Head of caudate nucleus (tissue), 42 donors: ENCODE measurements around the gene SLC6A18.

Experiments used
- DNase-seq, 42 donors: peaks; one replicate each; pipeline versions ENCODE4 v3.0.0 to v3.0.0-alpha.2; 2020 to 2021; ENCODE audit warnings: mixed read lengths in 7 of 42
- intact Hi-C: fragments of 100-400 bp; cut with DNase I; formaldehyde crosslinking; loops from one replicate; pipeline ENCODE4 v1.15.0; 2022

The SLC6A18 gene

DNA sequence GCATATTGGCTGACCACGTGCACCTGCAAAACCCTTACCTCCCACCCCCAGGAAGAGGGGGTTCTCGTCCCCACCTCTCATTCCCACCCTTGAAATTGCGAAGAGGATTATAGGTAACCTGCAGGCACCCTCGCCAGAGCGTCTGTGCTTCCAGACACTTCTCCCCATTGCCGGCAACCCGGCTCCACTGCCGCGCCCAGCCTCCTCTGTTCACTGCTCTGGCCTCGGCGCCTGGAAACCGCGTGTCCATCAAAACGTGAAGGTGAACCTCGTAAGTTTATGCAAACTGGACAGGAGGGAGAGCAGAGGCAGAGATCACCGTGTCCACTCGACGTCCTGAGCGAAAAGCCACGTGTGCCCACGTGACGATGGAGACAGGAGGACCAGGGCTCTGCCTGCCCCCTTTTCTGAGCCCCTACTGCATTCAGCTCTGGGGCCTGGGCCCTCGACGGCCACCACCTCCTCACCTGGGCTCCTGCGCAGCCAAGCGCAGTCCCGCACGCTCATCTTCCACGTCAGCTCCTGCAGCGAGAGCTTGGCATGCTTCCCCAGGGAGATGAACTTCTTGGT lies 67.8 kb downstream of the SLC6A18 start:
- intact Hi-C loops: no loop called here
- DNase-seq: peak in 2 of 42 donors; percentile 0 to 23

DNA sequence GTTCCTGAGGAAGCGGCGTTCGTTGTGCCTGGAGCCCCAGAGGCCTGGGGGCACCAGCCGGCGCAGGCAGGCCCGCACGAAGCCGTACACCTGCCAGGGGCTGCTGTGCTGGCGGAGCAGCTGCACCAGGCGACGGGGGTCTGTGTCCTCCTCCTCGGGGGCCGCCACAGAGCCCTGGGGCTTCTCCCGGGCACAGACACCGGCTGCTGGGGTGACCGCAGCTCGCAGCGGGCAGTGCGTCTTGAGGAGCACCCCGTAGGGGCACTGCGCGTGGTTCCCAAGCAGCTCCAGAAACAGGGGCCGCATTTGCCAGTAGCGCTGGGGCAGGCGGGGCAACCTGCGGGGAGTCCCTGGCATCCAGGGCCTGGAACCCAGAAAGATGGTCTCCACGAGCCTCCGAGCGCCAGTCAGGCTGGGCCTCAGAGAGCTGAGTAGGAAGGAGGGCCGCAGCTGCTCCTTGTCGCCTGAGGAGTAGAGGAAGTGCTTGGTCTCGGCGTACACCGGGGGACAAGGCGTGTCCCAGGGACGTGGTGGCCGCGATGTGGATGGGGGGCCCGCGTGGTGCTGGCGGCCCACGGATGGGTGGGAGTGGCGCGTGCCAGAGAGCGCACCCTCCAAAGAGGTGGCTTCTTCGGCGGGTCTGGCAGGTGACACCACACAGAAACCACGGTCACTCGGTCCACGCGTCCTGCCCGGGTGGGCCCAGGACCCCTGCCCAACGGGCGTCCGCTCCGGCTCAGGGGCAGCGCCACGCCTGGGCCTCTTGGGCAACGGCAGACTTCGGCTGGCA lies 68.4 kb downstream of the SLC6A18 start:
- intact Hi-C loops: no loop called here

GRCh38 chr5:1294206-1294834 lies 69.1 kb downstream of the SLC6A18 start:
- DNase-seq: peak in 9 of 42 donors; percentile 11 to 37 (median 32)
- intact Hi-C loops: no loop called here

More for the DNA sequence above, 68.4 kb downstream of the SLC6A18 start:
- DNase-seq: peak in 8 of 42 donors; percentile 2 to 28 (median 14)

DNA sequence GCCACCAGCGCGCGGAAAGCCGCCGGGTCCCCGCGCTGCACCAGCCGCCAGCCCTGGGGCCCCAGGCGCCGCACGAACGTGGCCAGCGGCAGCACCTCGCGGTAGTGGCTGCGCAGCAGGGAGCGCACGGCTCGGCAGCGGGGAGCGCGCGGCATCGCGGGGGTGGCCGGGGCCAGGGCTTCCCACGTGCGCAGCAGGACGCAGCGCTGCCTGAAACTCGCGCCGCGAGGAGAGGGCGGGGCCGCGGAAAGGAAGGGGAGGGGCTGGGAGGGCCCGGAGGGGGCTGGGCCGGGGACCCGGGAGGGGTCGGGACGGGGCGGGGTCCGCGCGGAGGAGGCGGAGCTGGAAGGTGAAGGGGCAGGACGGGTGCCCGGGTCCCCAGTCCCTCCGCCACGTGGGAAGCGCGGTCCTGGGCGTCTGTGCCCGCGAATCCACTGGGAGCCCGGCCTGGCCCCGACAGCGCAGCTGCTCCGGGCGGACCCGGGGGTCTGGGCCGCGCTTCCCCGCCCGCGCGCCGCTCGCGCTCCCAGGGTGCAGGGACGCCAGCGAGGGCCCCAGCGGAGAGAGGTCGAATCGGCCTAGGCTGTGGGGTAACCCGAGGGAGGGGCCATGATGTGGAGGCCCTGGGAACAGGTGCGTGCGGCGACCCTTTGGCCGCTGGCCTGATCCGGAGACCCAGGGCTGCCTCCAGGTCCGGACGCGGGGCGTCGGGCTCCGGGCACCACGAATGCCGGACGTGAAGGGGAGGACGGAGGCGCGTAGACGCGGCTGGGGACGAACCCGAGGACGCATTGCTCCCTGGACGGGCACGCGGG lies 69.9 kb downstream of the SLC6A18 start, which contains the start of gene TERT:
TERT (minus strand) TSS at position 234 of the 815 bp plus-strand sequence; CDS start at position 155, 79 bp downstream.
- peak in 27 of 42 donors; percentile 12 to 61 (median 38) for DNase-seq
- intact Hi-C loops: no loop called here

DNA sequence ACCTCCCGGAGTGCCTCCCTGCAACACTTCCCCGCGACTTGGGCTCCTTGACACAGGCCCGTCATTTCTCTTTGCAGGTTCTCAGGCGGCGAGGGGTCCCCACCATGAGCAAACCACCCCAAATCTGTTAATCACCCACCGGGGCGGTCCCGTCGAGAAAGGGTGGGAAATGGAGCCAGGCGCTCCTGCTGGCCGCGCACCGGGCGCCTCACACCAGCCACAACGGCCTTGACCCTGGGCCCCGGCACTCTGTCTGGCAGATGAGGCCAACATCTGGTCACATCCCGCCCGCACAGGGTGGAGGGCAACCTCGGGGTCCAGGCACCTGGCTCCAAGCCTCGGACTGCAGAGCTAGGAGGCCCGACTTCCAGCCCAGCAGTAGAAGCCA lies 70.5 kb downstream of the SLC6A18 start:
- intact Hi-C loops: no loop called here
- DNase-seq: peak in 7 of 42 donors; percentile 0 to 36 (median 15)
